ENCODE data around the gene OR2A5. TPM values are rescaled to one million over a fixed set of nuclear protein-coding genes. Genes with fewer than 3 reads are reported as not detected.

OR2A5 gene
- polyA plus RNA-seq, 3 donors = not detected

GRCh38 chr7:144028547-144028946, 20.2 kb upstream of the OR2A5 start:
- no peaks in the 10 kb centered on the region for H3K27me3 ChIP-seq (ENCODE audit: control insufficient read depth in 2 of 2, insufficient read depth in 2 of 2, low read length in 2 of 2)
- H3K4me1 ChIP-seq (ENCODE audit: control insufficient read depth in 1 of 2, insufficient read depth in 2 of 2, low read length in 2 of 2) = no peaks in the 10 kb centered on the region
- H3K9ac ChIP-seq (ENCODE audit: insufficient read depth, low read length, poor library complexity, severe bottlenecking) = no peak overlapping the region
- Mint-ChIP-seq H3K4me3 (no peak overlapping the region), H3K9me3 (no peaks in the 10 kb centered on the region), H3K4me1 (peaks cover 8% of the 10 kb centered on the region), H3K27ac (no peak overlapping the region), H3K36me3 (no peaks in the 10 kb centered on the region), H3K27me3 (ENCODE audit: low read depth in 3 of 3) (peaks cover 0 to 2% (median 0%) of the 10 kb centered on the region in 3 donors)
- no peak overlapping the region for H3K27ac ChIP-seq (ENCODE audit: low read depth in 1 of 2, low read length in 2 of 2)
- H3K36me3 ChIP-seq (replicated peaks in 1 of 2; ENCODE audit: control insufficient read depth in 1 of 2, insufficient read depth in 2 of 2, low read length in 2 of 2) = no peaks in the 10 kb centered on the region
- H3K4me2 ChIP-seq (replicated peaks; ENCODE audit: extremely low read depth, low read length, poor library complexity, severe bottlenecking) = no peak overlapping the region
- H3K79me2 ChIP-seq (ENCODE audit: insufficient read depth, low read length) = no peaks in the 10 kb centered on the region
- H2AFZ ChIP-seq (ENCODE audit: insufficient read depth, low read depth, low read length, poor library complexity, severe bottlenecking) = no peak overlapping the region
- no peak for DNase-seq
- no peaks in the 10 kb centered on the region for H3K9me3 ChIP-seq (replicated peaks in 1 of 2; ENCODE audit: control insufficient read depth in 1 of 2, insufficient read depth in 1 of 2, low read length in 2 of 2)
- H4K20me1 ChIP-seq (ENCODE audit: insufficient read depth, low read length) = no peaks in the 10 kb centered on the region
- TF ChIP-seq CTCF (IDR thresholded peaks at IDR 0.05) = no peak
- no CpG with 5 or more reads among the region's 3 CpGs for WGBS (ENCODE audit: insufficient coverage)
- intact Hi-C loops (cut with micrococcal nuclease) = no loop called here
- H3K4me3 ChIP-seq (replicated peaks in 1 of 3; ENCODE audit: low read depth in 2 of 3, low read length in 3 of 3) = no peak overlapping the region

- no peak for DNase-seq
- no peak overlapping the region for H3K27ac ChIP-seq (ENCODE audit: low read depth in 1 of 2, low read length in 2 of 2)
- no peaks in the 10 kb centered on the region for H4K20me1 ChIP-seq (ENCODE audit: insufficient read depth, low read length)
- peaks cover 0 to 3% (median 0%) of the 10 kb centered on the region in 7 donors for H3K9me3 Mint-ChIP-seq
- H3K27ac Mint-ChIP-seq = no peak overlapping the region
- H3K79me2 ChIP-seq (ENCODE audit: insufficient read depth, low read length) = no peaks in the 10 kb centered on the region
- H3K4me3 Mint-ChIP-seq = no peak overlapping the region
- WGBS (ENCODE audit: insufficient coverage) = 79% methylated on average over 4 of the region's 5 CpGs
- TF ChIP-seq CTCF (IDR thresholded peaks at IDR 0.05) = no peak
- H3K4me3 ChIP-seq (replicated peaks in 1 of 3; ENCODE audit: low read depth in 2 of 3, low read length in 3 of 3) = no peak overlapping the region
- H3K27me3 ChIP-seq (ENCODE audit: control insufficient read depth in 2 of 2, insufficient read depth in 2 of 2, low read length in 2 of 2) = no peaks in the 10 kb centered on the region
- no peak overlapping the region for H3K4me2 ChIP-seq (replicated peaks; ENCODE audit: extremely low read depth, low read length, poor library complexity, severe bottlenecking)
- peaks cover 0 to 2% (median 0%) of the 10 kb centered on the region in 3 donors for H3K27me3 Mint-ChIP-seq (ENCODE audit: low read depth in 3 of 3)
- no peaks in the 10 kb centered on the region for H3K36me3 ChIP-seq (replicated peaks in 1 of 2; ENCODE audit: control insufficient read depth in 1 of 2, insufficient read depth in 2 of 2, low read length in 2 of 2)
- peaks cover 8% of the 10 kb centered on the region for H3K4me1 Mint-ChIP-seq
- no peaks in the 10 kb centered on the region for H3K4me1 ChIP-seq (ENCODE audit: control insufficient read depth in 1 of 2, insufficient read depth in 2 of 2, low read length in 2 of 2)
- no peaks in the 10 kb centered on the region for H3K36me3 Mint-ChIP-seq
- H3K9ac ChIP-seq (ENCODE audit: insufficient read depth, low read length, poor library complexity, severe bottlenecking) = no peak overlapping the region
- intact Hi-C loops (cut with micrococcal nuclease) = no loop called here
- H3K9me3 ChIP-seq (replicated peaks in 1 of 2; ENCODE audit: control insufficient read depth in 1 of 2, insufficient read depth in 1 of 2, low read length in 2 of 2) = no peaks in the 10 kb centered on the region
- H2AFZ ChIP-seq (ENCODE audit: insufficient read depth, low read depth, low read length, poor library complexity, severe bottlenecking) = no peak overlapping the region
These were observed 16.2 kb upstream of the OR2A5 start for GRCh38 chr7:144032516-144032915.
